ENCODE data around the gene SAMM50. TPM values are rescaled to one million over a fixed set of nuclear protein-coding genes. Genes with fewer than 3 reads are reported as not detected.
A peak's percentile ranks its signal among the peaks of the same experiment; 100 is the strongest.

SAMM50 gene
- total RNA-seq, 4 donors from 2014 or later = 24.3 to 29.4 (median 28.1) TPM

DNA sequence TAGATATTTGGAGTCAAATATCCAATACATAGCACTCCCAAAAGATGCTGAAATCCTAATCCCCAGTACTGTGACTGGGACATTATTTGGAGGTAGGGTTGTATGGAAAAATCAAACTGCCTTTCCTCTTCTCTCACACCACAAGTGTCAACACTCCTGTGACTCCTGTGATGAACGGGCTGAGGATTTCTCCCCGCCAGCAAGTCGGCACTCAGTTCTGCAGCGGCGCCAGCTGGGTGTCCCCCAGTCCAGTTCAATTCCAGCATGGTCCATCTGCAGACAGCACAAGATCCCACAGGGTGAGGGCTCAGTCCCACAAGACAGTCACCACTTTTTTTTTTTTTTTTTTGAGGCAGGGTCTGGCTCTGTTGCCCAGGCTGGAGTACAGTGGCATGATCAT is 64.6 kb downstream of the SAMM50 start:
- Histone ChIP-seq H3K36me3 (no peaks in the 10 kb centered on the region), H3K9me3 (no peaks in the 10 kb centered on the region), H3K27ac (no peak overlapping the region), H3K27me3 (peaks cover 0 to 4% of the 10 kb centered on the region in 2 donors), H3K4me1 (peaks cover 0 to 5% (median under 1%) of the 10 kb centered on the region in 4 donors), H3K4me3 (no peak overlapping the region)
- TF ChIP-seq, protein P1, sequence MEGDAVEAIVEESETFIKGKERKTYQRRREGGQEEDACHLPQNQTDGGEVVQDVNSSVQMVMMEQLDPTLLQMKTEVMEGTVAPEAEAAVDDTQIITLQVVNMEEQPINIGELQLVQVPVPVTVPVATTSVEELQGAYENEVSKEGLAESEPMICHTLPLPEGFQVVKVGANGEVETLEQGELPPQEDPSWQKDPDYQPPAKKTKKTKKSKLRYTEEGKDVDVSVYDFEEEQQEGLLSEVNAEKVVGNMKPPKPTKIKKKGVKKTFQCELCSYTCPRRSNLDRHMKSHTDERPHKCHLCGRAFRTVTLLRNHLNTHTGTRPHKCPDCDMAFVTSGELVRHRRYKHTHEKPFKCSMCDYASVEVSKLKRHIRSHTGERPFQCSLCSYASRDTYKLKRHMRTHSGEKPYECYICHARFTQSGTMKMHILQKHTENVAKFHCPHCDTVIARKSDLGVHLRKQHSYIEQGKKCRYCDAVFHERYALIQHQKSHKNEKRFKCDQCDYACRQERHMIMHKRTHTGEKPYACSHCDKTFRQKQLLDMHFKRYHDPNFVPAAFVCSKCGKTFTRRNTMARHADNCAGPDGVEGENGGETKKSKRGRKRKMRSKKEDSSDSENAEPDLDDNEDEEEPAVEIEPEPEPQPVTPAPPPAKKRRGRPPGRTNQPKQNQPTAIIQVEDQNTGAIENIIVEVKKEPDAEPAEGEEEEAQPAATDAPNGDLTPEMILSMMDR (IDR thresholded peaks at IDR 0.05) = no peak
- no peak for TF ChIP-seq POLR2A (IDR thresholded peaks at IDR 0.05)
- no peak for TF ChIP-seq EP300 (IDR thresholded peaks at IDR 0.05)
- no peak for DNase-seq (ENCODE audit: low spot score in 2 of 2)
- WGBS, 2 donors = 94 to 97% methylated on average over 5 of the region's 5 CpGs

DNA sequence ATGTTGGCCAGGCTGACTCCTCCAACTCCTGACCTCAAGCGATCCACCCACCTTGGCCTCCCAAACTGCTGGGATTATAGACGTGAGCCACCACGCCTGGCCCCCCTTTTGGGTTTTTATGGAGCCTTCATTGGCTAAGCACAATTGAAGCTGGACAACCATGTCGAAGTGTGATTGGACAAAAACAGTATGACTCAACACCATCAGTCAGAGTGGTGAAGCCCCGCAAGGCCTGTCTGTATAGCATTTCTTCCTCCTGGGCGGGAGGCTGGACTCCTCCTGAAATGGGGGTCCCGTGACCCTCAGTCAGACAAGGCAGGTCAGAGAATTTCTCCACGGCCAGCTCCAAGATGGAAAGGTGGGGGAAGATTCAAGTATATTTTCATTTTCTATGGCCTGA is 65.7 kb downstream of the SAMM50 start:
- H3K4me1 ChIP-seq = peaks cover 0 to 15% (median 3%) of the 10 kb centered on the region in 4 donors
- no peaks in the 10 kb centered on the region for H3K36me3 ChIP-seq
- H3K4me3 ChIP-seq = no peak overlapping the region
- no peaks in the 10 kb centered on the region for H3K9me3 ChIP-seq
- peaks cover 0 to 4% of the 10 kb centered on the region in 2 donors for H3K27me3 ChIP-seq
- 89 to 92% methylated on average over 8 of the region's 8 CpGs for WGBS, 2 donors
- TF ChIP-seq POLR2A (IDR thresholded peaks at IDR 0.05) = no peak
- no peak for TF ChIP-seq EP300 (IDR thresholded peaks at IDR 0.05)
- DNase-seq (ENCODE audit: low spot score in 2 of 2) = no peak
- no peak overlapping the region for H3K27ac ChIP-seq

DNA sequence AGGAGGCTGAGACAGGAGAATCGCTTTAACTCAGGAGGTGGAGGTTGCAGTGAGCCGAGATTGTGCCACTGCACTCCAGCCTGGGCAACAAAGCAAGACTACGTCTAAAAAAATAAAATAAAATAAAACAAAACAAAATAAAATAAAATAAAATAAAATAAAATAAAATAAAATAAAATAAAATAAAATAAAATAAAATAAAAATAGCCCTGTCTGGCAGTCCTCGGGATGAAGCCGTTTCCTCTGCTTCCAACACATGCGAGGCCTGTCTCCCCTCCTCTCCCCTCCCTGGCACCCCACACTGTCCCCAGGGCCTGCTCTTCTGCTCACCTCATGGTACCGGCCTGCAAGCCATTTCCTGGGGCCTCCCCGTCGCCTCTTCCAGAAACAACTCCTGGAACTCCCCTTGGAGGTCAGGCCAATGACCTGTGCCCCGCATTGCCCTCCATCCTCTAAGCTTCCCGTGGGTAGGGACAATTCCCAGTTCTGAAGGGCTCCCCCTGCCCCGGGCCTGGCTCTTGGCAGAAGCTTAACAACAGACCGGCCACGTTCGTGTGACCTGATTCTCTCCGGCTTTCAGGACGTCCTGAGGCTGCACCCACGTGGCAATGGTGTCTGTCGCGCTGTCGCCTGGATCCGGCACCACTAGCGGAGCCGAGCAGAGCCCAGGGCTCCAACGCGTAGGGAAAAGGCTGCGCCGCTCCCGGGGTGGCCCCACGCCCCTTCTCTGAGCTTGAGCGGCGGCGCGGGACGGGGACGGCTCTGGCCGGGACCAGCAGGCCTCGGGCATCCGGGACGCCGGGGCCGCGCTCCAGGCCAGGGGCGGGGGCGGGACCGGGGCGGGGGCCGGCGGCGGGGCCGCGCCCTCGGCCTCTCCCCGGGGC is 68.4 kb downstream of the SAMM50 start:
- Histone ChIP-seq H3K27ac (peak overlapping the region in 3 of 4 donors; percentile 26 to 88 (median 78)), H3K27me3 (peaks cover 0 to 4% of the 10 kb centered on the region in 2 donors), H3K4me1 (peaks cover 0 to 24% (median 6%) of the 10 kb centered on the region in 4 donors), H3K4me3 (peak overlapping the region; percentile 48 to 67 (median 54)), H3K36me3 (no peaks in the 10 kb centered on the region), H3K9me3 (no peaks in the 10 kb centered on the region)
- no peak for DNase-seq (ENCODE audit: low spot score in 2 of 2)
- 14 to 30% methylated on average over 18 to 41 of the region's 54 CpGs for WGBS, 2 donors
- TF ChIP-seq EP300 (IDR thresholded peaks at IDR 0.05) (peak in 1 of 2 donors; percentile 54), POLR2A (IDR thresholded peaks at IDR 0.05) (peak in 1 of 2 donors; percentile 11)
- TF ChIP-seq, protein P1 (IDR thresholded peaks at IDR 0.05) = no peak

DNA sequence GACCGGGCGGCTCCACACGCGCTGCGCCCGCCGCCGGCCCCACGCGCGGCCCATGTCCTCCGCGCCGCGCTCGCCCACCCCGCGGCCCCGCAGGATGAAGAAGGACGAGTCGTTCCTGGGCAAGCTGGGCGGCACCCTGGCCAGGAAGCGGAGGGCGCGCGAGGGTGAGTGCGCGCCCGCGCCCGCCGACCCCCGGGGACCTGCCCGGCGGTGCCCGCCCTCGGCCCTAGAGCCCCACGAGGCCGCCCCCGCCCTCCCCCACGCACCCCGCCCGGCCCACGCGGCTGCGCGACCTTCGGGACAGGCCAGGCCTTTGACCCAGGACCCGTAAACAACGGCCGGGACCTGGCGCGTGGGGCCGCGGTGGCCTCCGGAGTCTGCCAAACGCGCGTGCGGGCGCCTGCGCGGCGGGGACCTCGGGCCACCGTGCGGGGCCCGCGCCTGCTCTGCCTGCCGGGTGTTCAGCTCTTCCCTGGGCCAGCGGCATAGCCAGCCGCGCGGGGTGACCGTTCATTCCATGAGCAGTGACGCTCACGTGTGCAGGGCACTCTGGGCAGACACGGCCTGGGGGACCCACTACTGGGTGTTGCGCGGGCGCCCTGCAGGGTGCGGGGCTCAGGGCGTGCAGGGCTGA is 69.2 kb downstream of the SAMM50 start, which contains the start of gene PARVB:
TSS of gene PARVB (plus strand) at position 15 of the 634 bp plus-strand sequence. CDS start at position 53, 38 bp downstream.
- no peak for DNase-seq (ENCODE audit: low spot score in 2 of 2)
- TF ChIP-seq EP300 (IDR thresholded peaks at IDR 0.05) (no peak), POLR2A (IDR thresholded peaks at IDR 0.05) (peak in 1 of 2 donors; percentile 5)
- TF ChIP-seq, protein P1 (IDR thresholded peaks at IDR 0.05) = no peak
- peaks cover 0 to 24% (median 6%) of the 10 kb centered on the region in 4 donors for H3K4me1 ChIP-seq
- 1 to 4% methylated on average over 27 to 62 of the region's 83 CpGs for WGBS, 2 donors
- peak within 1 kb of the TSS; percentile 60 to 88 (median 80) for H3K27ac ChIP-seq
- H3K36me3 ChIP-seq = no peaks in the 10 kb centered on the region
- peak within 1 kb of the TSS; percentile 48 to 67 (median 54) for H3K4me3 ChIP-seq
- H3K27me3 ChIP-seq = peaks cover 0 to 4% of the 10 kb centered on the region in 2 donors
- H3K9me3 ChIP-seq = no peaks in the 10 kb centered on the region

DNA sequence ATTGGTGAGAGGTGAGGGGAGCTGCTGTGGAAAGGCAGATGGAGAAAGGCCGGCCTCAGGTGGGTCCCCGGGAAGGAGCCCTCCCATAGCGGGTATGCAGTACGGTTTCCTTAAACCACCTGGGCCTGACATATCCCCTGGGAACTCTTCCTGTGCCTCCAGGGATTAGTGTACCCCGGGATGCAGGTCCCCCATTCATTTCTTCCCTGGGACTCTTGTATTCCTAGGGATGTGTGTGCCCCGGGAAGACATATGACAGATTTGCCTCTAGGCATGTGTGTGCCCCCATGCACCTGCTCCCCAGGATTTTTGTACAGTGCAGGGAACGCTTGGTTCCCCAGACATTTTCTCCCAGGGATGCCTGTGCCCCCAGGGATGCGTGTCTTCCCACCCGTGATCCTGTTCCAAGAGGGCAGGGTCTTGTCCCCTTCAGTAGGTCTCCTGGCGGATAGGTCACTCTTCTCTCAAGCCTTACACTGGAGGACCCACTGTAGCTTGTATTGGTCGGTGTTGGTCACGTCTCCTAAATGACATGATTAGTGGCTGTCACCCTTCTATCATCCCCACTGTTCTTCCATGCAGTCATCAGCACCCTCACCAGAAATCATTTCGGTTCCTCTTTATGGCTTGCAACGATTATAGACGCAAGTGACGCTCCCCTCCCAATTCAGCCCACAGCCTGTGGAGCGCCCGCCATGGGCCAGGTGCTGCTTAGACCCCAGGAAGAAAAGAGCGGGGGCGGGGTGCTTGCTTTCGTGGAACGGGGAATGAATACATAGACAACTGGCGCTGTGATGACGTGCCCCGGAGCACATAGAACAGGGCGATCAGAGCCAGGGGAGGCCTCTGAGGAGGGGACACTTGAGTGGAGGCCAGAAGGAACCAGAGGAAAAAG is 70.2 kb downstream of the SAMM50 start:
- H3K4me1 ChIP-seq = peaks cover 0 to 24% (median 6%) of the 10 kb centered on the region in 4 donors
- DNase-seq (ENCODE audit: low spot score in 2 of 2) = peak in 1 of 2 donors; percentile 40
- peak overlapping the region; percentile 44 to 67 (median 50) for H3K4me3 ChIP-seq
- H3K36me3 ChIP-seq = no peaks in the 10 kb centered on the region
- peak overlapping the region in 3 of 4 donors; percentile 78 to 88 (median 83) for H3K27ac ChIP-seq
- TF ChIP-seq POLR2A (IDR thresholded peaks at IDR 0.05) (no peak), EP300 (IDR thresholded peaks at IDR 0.05) (no peak)
- TF ChIP-seq, protein P1 (IDR thresholded peaks at IDR 0.05) = no peak
- H3K9me3 ChIP-seq = no peaks in the 10 kb centered on the region
- WGBS, 2 donors = 79 to 80% methylated on average over 25 to 26 of the region's 26 CpGs
- peaks cover 0 to 4% of the 10 kb centered on the region in 2 donors for H3K27me3 ChIP-seq
